ENCODE data around the gene PEX1.

DNA sequence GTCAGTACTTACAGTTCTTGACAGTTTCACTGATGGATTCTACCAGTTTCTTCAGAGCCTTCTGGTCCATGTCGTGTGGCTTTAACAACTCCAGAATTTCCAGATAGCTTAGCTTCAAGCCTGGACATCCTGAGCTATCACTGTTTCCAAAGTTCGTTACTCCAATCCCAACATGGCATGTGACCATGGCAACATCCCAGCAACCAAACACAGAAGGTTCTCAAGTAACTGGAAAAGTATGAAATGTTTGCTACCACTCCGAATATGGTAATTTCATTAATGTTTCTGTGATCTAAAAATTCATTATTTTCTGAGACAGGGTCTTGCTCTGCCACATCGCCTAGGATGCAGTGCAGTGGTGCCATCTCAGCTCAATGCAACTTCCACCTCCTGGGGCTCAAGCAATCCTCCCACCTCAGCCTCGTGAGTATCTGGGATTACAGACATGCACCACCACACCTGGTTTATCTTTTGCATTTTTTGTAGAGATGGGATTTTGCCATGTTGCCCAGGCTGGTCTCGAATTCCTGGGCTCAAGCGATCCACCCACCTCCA, 29.6 kb upstream of the PEX1 start:
- TF ChIP-seq, protein P1, sequence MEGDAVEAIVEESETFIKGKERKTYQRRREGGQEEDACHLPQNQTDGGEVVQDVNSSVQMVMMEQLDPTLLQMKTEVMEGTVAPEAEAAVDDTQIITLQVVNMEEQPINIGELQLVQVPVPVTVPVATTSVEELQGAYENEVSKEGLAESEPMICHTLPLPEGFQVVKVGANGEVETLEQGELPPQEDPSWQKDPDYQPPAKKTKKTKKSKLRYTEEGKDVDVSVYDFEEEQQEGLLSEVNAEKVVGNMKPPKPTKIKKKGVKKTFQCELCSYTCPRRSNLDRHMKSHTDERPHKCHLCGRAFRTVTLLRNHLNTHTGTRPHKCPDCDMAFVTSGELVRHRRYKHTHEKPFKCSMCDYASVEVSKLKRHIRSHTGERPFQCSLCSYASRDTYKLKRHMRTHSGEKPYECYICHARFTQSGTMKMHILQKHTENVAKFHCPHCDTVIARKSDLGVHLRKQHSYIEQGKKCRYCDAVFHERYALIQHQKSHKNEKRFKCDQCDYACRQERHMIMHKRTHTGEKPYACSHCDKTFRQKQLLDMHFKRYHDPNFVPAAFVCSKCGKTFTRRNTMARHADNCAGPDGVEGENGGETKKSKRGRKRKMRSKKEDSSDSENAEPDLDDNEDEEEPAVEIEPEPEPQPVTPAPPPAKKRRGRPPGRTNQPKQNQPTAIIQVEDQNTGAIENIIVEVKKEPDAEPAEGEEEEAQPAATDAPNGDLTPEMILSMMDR (IDR thresholded peaks at IDR 0.05; ENCODE audit: insufficient read depth, low read length, poor library complexity, severe bottlenecking): no peak
- TF ChIP-seq EZH2phosphoT487 (conservative IDR thresholded peaks at IDR 0.05; ENCODE audit: low read length): no peak
